ENCODE measurements around the gene CCDC148.
A peak's percentile ranks its signal among the peaks of the same experiment; 100 is the strongest.

The CCDC148 gene

DNA sequence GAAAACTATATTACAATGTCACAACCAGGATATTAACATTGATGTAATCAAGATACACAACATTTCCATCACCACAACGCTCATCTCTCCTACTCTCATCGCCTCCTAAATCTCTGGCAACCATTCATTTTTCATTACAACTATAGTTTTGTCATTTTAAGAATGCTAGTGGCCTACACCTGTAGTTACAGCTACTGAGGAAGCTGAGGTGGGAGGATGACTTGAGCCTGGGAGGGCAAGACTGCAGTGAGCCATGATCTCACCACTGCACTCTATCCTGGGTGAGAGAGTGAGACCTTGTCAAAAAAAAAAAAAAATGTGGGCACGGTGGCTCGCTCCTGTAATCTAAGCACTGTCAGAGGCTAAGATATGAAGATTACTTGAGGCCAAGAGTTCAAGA is 10.7 kb upstream of the CCDC148 start:
- H3K4me3 ChIP-seq (ENCODE audit: insufficient read length, low read depth): no peak overlapping the region
- TF ChIP-seq YY1 (IDR thresholded peaks at IDR 0.05; ENCODE audit: insufficient read depth, insufficient read length) (no peak), ZNF274 (IDR thresholded peaks at IDR 0.05; ENCODE audit: low read depth, low read length) (no peak), SUZ12 (IDR thresholded peaks at IDR 0.05; ENCODE audit: extremely low read depth, insufficient read depth, insufficient read length) (no peak)
- H3K9ac ChIP-seq (ENCODE audit: insufficient read length, low read depth): no peak overlapping the region
- H3K9me3 ChIP-seq (ENCODE audit: insufficient read depth, low read length): peaks cover 10% of the 10 kb centered on the region; the same call in 1 of the 2 replicates
- no peak for DNase-seq (ENCODE audit: low read depth, low spot score)
- peaks cover 11% of the 10 kb centered on the region for H3K36me3 ChIP-seq (ENCODE audit: insufficient read depth, insufficient read length, low read length)
- H3K4me1 ChIP-seq (ENCODE audit: insufficient read depth, insufficient read length): no peaks in the 10 kb centered on the region
- no peaks in the 10 kb centered on the region for H3K27me3 ChIP-seq (ENCODE audit: insufficient read depth, insufficient read length)

DNA sequence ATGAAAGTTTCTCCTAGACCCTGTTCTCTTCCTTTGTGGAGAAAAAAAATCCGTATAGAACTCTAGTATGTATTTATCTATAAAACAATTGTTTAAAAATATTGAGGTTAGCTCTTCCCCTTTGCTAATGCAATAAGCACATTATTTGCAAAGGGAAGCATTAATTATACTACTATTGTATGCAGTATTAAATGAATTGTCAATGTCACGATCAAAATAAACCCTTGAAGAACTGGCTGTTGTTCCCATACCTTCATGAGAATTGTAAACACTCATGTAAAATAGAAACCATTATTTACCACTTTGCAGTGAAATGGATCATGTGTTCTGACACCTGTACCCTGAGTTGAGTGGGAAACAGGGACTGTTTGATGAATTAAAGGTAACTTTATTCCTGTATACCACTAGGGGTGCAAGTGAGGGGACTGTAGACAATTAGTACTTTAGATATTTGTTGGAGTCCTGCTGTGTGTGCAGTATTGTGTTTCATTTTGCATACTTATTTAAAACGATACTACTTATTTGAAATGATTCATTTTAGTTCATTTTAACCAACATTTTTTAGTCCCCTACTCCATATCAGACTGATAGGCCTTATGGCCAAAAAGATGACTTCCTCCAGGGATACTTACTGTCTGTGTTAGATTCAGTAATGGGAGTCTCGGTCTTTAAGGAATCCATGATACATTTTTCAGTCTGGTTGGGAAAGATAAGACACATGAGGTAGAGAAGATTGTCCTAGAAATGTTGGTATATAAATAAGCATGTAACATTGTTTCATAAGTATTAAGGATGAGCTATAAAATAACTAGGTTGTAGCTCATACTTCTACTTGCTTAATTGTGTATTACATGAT is 8.1 kb upstream of the CCDC148 start:
- H3K9me3 ChIP-seq (ENCODE audit: insufficient read depth, low read length): no peaks in the 10 kb centered on the region
- no peak for DNase-seq (ENCODE audit: low read depth, low spot score)

DNA sequence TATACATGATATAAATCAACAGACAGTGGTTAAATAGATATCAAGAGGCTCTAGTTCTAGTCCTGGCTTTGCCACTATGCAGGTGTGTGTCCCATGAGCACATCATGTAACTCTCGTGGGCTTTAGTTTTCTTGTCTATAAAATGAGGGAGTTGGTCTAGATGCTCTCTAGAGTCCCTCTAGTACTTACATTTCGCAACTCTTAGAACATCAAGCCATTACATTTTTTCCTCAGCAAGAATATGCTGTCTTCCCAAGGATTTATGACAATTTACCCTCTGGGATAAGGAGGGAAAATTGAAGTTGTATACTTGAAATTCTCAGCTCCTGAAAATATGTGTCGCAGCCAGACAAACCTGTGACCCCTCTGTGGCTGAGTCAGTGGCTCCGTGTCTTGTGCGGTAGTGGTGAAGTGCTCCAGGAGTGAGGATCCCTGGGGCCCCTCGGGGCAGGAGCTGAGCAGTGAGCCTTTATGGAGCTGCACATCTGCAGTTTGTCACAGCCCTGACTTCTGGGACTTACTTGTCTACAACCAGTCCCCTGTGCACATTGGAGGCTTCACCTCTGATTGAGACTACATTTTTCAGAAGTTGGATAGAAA is 7.0 kb upstream of the CCDC148 start:
- H3K4me3 ChIP-seq (ENCODE audit: insufficient read length, low read depth): no peak overlapping the region
- peaks cover 2% of the 10 kb centered on the region for H3K36me3 ChIP-seq (ENCODE audit: insufficient read depth, insufficient read length, low read length)
- no peak for DNase-seq (ENCODE audit: low read depth, low spot score)
- no peaks in the 10 kb centered on the region for H3K4me1 ChIP-seq (ENCODE audit: insufficient read depth, insufficient read length)
- H3K9ac ChIP-seq (ENCODE audit: insufficient read length, low read depth): no peak overlapping the region
- no peaks in the 10 kb centered on the region for H3K9me3 ChIP-seq (ENCODE audit: insufficient read depth, low read length)
- no peaks in the 10 kb centered on the region for H3K27me3 ChIP-seq (ENCODE audit: insufficient read depth, insufficient read length)
- TF ChIP-seq ZNF274 (IDR thresholded peaks at IDR 0.05; ENCODE audit: low read depth, low read length): no peak
- TF ChIP-seq YY1 (IDR thresholded peaks at IDR 0.05; ENCODE audit: insufficient read depth, insufficient read length): no peak
- TF ChIP-seq SUZ12 (IDR thresholded peaks at IDR 0.05; ENCODE audit: extremely low read depth, insufficient read depth, insufficient read length): no peak

More for the DNA sequence above, 8.1 kb upstream of the CCDC148 start:
- peaks cover 5% of the 10 kb centered on the region for H3K36me3 ChIP-seq (ENCODE audit: insufficient read depth, insufficient read length, low read length)
- H3K4me3 ChIP-seq (ENCODE audit: insufficient read length, low read depth): no peak overlapping the region
- H3K9ac ChIP-seq (ENCODE audit: insufficient read length, low read depth): no peak overlapping the region
- no peaks in the 10 kb centered on the region for H3K27me3 ChIP-seq (ENCODE audit: insufficient read depth, insufficient read length)
- no peak for TF ChIP-seq SUZ12 (IDR thresholded peaks at IDR 0.05; ENCODE audit: extremely low read depth, insufficient read depth, insufficient read length)
- TF ChIP-seq ZNF274 (IDR thresholded peaks at IDR 0.05; ENCODE audit: low read depth, low read length): no peak
- no peak for TF ChIP-seq YY1 (IDR thresholded peaks at IDR 0.05; ENCODE audit: insufficient read depth, insufficient read length)
- no peaks in the 10 kb centered on the region for H3K4me1 ChIP-seq (ENCODE audit: insufficient read depth, insufficient read length)

DNA sequence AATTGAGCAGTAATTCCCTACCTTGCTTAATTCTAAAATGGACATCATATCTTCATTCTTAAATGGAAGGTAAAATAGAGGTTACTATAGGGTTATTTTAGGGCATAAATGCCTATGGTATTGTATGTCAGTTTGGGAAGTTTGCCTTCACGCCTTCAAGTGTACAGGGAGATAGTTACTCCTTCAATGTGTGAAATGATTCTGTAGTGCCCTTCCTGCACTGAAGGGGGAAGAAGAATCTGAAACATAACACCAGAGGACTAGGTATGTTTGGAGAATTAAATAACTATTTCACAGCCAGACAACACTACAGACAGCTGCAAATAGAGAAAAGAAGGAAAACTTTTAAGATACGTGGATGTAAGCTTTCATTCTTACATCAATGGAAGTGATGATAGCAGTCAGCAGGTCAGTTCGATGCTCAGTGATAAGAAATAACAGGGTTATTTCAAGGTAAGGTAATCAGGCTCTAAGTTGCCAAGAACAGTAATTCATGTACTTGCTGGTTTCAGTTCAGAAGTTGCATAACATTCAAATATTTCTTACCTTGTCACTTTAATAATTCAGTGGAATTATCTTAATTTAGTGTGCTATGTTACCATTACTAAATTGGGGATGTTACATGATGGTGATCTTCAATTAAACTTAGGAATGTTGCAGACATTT is 4.2 kb upstream of the CCDC148 start:
- DNase-seq (ENCODE audit: low read depth, low spot score): no peak
- Histone ChIP-seq H3K4me3 (ENCODE audit: insufficient read length, low read depth) (no peak overlapping the region), H3K36me3 (ENCODE audit: insufficient read depth, insufficient read length, low read length) (peaks cover 2% of the 10 kb centered on the region), H3K9ac (ENCODE audit: insufficient read length, low read depth) (no peak overlapping the region), H3K27me3 (ENCODE audit: insufficient read depth, insufficient read length) (no peaks in the 10 kb centered on the region), H3K9me3 (ENCODE audit: insufficient read depth, low read length) (no peaks in the 10 kb centered on the region), H3K4me1 (ENCODE audit: insufficient read depth, insufficient read length) (no peaks in the 10 kb centered on the region)
- TF ChIP-seq ZNF274 (IDR thresholded peaks at IDR 0.05; ENCODE audit: low read depth, low read length): no peak
- no peak for TF ChIP-seq SUZ12 (IDR thresholded peaks at IDR 0.05; ENCODE audit: extremely low read depth, insufficient read depth, insufficient read length)
- no peak for TF ChIP-seq YY1 (IDR thresholded peaks at IDR 0.05; ENCODE audit: insufficient read depth, insufficient read length)

DNA sequence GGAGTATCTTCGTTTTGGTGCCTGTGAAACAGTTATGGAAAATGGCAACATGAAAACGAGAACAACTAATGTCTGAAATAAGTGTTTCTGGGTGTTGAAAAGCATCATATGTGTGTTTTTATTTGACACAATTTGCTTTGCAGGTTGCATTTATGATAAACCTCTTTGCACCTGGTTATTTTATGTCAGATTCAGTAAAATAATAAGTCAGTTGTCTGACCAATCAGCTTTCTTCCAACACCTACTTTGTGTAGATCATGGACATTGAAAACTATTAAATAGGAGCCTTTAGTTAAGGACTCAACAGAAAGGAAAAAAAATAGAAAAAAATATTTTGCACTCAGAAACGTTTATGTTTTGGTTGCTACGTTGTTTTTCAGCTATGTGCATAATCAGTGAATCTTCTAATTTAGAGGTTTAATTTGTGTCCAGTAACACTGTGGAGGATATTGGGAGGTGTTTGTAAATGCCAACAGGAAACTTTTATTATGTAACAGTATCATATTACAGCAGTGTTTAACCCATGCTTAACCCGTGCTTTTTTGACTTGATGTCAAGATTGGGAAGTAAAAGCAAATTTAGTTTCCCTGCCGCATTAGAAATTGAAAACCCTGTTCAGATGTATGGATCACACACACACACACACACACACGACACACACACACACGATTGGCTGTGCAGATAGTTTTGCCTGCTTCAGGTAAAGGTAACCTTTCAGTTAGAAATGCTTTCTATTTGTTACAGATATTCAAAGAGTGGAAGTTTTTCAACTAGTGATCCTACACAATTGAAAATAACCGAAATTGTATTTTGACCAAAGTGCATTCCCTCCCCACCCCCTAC is 2.8 kb upstream of the CCDC148 start:
- H3K4me3 ChIP-seq (ENCODE audit: insufficient read length, low read depth): peak overlapping the region; percentile 85
- peak overlapping the region; percentile 96 for H3K9ac ChIP-seq (ENCODE audit: insufficient read length, low read depth)
- H3K9me3 ChIP-seq (ENCODE audit: insufficient read depth, low read length): no peaks in the 10 kb centered on the region

DNA sequence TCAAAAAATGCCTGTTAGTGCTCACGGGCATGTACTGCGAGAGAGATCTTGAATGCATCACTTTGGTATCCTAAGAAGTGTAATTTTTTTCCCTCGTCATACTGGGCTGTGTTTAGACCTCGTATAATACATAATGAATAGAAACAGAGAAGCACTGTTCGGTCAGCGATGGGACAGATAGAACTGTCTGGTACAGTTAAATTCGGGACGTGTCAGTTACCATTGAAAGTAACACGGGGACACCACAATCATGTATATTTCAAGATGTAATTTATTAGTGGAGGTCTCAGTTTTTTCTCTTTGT is 2.0 kb upstream of the CCDC148 start:
- TF ChIP-seq YY1 (IDR thresholded peaks at IDR 0.05; ENCODE audit: insufficient read depth, insufficient read length) (no peak), ZNF274 (IDR thresholded peaks at IDR 0.05; ENCODE audit: low read depth, low read length) (no peak), SUZ12 (IDR thresholded peaks at IDR 0.05; ENCODE audit: extremely low read depth, insufficient read depth, insufficient read length) (no peak)
- Histone ChIP-seq H3K4me1 (ENCODE audit: insufficient read depth, insufficient read length) (no peaks in the 10 kb centered on the region), H3K9ac (ENCODE audit: insufficient read length, low read depth) (peak overlapping the region; percentile 96), H3K4me3 (ENCODE audit: insufficient read length, low read depth) (peak overlapping the region; percentile 85), H3K27me3 (ENCODE audit: insufficient read depth, insufficient read length) (no peaks in the 10 kb centered on the region), H3K36me3 (ENCODE audit: insufficient read depth, insufficient read length, low read length) (peaks cover 2% of the 10 kb centered on the region), H3K9me3 (ENCODE audit: insufficient read depth, low read length) (no peaks in the 10 kb centered on the region)
- DNase-seq (ENCODE audit: low read depth, low spot score): no peak

More for the DNA sequence above, 2.8 kb upstream of the CCDC148 start:
- peaks cover 2% of the 10 kb centered on the region for H3K36me3 ChIP-seq (ENCODE audit: insufficient read depth, insufficient read length, low read length)
- H3K4me1 ChIP-seq (ENCODE audit: insufficient read depth, insufficient read length): no peaks in the 10 kb centered on the region
- no peak for TF ChIP-seq SUZ12 (IDR thresholded peaks at IDR 0.05; ENCODE audit: extremely low read depth, insufficient read depth, insufficient read length)
- no peak for TF ChIP-seq ZNF274 (IDR thresholded peaks at IDR 0.05; ENCODE audit: low read depth, low read length)
- TF ChIP-seq YY1 (IDR thresholded peaks at IDR 0.05; ENCODE audit: insufficient read depth, insufficient read length): no peak
- no peak for DNase-seq (ENCODE audit: low read depth, low spot score)
- H3K27me3 ChIP-seq (ENCODE audit: insufficient read depth, insufficient read length): no peaks in the 10 kb centered on the region
